Sigmoid colon (tissue), 4 donors: ENCODE data around the gene AIM2.

Source experiments
- POLR2A ChIP-seq, 2 donors: fragments of 450-650 bp; IDR thresholded peaks; one replicate each; pipeline ENCODE4 v1.6.1; 2016; ENCODE audit warnings: antibody characterized with exemption in 2 of 2, mild to moderate bottlenecking in 2 of 2, moderate library complexity in 2 of 2
- POLR2AphosphoS5 ChIP-seq, 4 donors: sonication (generic); formaldehyde crosslinking; IDR thresholded peaks; one replicate each; pipeline ENCODE4 v1.6.1; 2017; ENCODE audit warnings: antibody characterized with exemption in 4 of 4
- TF ChIP-seq, protein P1 (sequence below), 4 experiments: fragments of 450-650 bp in 3 of 4; fragments of 200-600 bp in 1 of 4; IDR thresholded peaks; one replicate each; pipeline ENCODE4 v1.5.1; 2016 to 2019; ENCODE audit warnings: antibody characterized with exemption in 4 of 4, mild to moderate bottlenecking in 3 of 4, moderate library complexity in 2 of 4

DNA sequence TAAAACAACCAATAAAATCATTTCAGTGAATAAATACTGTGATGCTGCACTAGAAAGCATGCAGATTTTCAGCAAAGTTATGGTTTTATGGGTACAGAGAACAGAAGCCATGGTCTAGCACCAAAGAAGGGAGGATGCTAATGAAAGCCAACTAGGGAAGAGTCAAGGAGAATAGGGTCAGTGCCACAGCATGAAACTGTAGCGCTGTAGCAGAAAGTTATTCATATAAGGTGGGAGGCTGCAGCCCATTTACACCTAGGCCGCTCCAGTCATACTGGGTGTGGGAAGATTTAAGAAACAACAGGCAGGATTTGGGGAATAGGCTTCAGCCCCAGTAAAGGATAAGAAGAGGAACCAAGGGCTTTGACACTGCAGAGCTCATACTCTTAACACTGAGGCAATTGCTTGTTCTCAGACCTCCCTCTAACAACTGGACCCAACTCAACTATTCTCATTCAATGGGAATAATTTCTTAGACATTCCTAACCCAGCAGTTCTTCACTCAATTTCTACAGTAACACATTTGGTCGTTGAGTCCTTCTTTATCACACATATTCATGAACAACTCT lies 62.5 kb downstream of the AIM2 start:
- no peak for TF ChIP-seq POLR2A (IDR thresholded peaks at IDR 0.05)
- TF ChIP-seq, protein P1, sequence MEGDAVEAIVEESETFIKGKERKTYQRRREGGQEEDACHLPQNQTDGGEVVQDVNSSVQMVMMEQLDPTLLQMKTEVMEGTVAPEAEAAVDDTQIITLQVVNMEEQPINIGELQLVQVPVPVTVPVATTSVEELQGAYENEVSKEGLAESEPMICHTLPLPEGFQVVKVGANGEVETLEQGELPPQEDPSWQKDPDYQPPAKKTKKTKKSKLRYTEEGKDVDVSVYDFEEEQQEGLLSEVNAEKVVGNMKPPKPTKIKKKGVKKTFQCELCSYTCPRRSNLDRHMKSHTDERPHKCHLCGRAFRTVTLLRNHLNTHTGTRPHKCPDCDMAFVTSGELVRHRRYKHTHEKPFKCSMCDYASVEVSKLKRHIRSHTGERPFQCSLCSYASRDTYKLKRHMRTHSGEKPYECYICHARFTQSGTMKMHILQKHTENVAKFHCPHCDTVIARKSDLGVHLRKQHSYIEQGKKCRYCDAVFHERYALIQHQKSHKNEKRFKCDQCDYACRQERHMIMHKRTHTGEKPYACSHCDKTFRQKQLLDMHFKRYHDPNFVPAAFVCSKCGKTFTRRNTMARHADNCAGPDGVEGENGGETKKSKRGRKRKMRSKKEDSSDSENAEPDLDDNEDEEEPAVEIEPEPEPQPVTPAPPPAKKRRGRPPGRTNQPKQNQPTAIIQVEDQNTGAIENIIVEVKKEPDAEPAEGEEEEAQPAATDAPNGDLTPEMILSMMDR (IDR thresholded peaks at IDR 0.05), result no peak
- no peak for TF ChIP-seq POLR2AphosphoS5 (IDR thresholded peaks at IDR 0.05)
